Activated B cell treated with CpG ODN at 0.5 μM for 24 hours (primary cell): Measurements from ENCODE around the gene VOPP1. TPM values are rescaled to one million over a fixed set of nuclear protein-coding genes. Genes with fewer than 3 reads are reported as not detected.
A peak's percentile ranks its signal among the peaks of the same experiment; 100 is the strongest.

Experiments
- ATAC-seq: fragments of 200-7000 bp; cut with Tn5 transposase; one replicate; pipeline ENCODE4 v1.10.0; 2021; ENCODE audit warnings: low read depth, mild to moderate bottlenecking, moderate library complexity
- CTCF ChIA-PET: fragments of 350-600 bp; sonication (Branson Sonifier 250); formaldehyde crosslinking; loops from one replicate; lab custom pipeline; 2021; ENCODE audit warnings: antibody characterized with exemption; lab: Charles Lee
- POLR2A ChIA-PET: fragments of 350-600 bp; sonication (Branson Sonifier 250); formaldehyde crosslinking; loops from one replicate; lab custom pipeline; 2021; ENCODE audit warnings: antibody characterized with exemption; lab: Charles Lee
- DNase-seq: peaks from one replicate; pipeline ENCODE4 v3.0.0; 2022
- H3K27ac Mint-ChIP-seq: one replicate; pipeline ENCODE4 v1.8.0; 2020; ENCODE audit warnings: mixed read lengths
- H3K27me3 Mint-ChIP-seq: one replicate; pipeline ENCODE4 v1.8.0; 2021; ENCODE audit warnings: mixed read lengths
- H3K36me3 Mint-ChIP-seq: one replicate; pipeline ENCODE4 v1.8.0; 2021; ENCODE audit warnings: low read depth, mixed read lengths
- H3K4me1 Mint-ChIP-seq: one replicate; pipeline ENCODE4 v1.8.0; 2021; ENCODE audit warnings: mixed read lengths
- H3K4me3 Mint-ChIP-seq: one replicate; pipeline ENCODE4 v1.8.0; 2020; ENCODE audit warnings: mild to moderate bottlenecking, mixed read lengths
- H3K9me3 Mint-ChIP-seq: one replicate; pipeline ENCODE4 v1.8.0; 2020; ENCODE audit warnings: mixed read lengths
- intact Hi-C: fragments of 100-400 bp; cut with micrococcal nuclease; formaldehyde crosslinking; loops from one replicate; pipeline ENCODE4 v1.15.1; 2024
- total RNA-seq: library from RNA; stranded (reverse); gene quantifications from 2 replicates; pipeline ENCODE4 v1.2.3, GENCODE V29; 2022
- TF ChIP-seq, protein P1 (sequence below): fragments of 200-600 bp; IDR thresholded peaks from one replicate; pipeline ENCODE4 v1.8.0; 2022; ENCODE audit warnings: antibody characterized with exemption, mild to moderate bottlenecking

VOPP1 gene
- total RNA-seq, 1 donor from 2014 or later: 438 TPM

DNA sequence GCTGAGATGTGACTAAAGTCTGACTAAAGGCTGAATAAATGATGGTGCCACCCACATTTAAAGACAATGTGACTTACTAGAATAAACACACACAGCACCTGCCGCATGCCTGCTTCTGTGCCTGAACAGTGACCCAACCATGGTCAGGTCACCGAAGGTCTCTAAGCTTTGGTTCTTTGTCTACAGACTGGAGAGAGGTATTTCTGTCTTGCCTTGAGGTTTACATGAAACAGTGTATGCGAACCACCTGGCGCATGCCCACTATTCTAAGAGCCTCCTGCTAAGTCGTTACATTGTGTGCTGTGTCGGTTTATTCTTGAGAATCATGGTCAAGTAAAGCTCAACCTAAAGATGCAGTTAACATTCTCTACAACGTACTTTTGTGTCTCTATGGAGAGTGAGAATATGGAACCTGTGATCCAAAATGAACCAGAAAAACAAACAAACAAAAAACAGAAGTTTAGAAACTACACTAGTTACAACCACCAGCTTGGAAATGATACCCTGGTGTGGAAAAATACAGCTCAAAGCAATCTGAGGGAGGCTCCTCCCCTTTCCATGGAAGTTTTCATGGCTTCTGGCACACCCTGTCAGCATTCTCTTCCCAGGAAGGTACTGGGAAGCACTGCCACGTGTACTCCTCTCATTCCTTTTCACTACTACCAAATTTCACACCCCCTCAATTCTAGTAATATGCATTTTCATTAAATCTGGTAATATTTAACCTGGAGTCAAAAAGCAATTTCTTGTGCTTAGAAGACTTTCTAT lies 40.0 kb downstream of the VOPP1 start:
- Mint-ChIP-seq H3K36me3 (peaks cover 47% of the 10 kb centered on the region), H3K27me3 (no peaks in the 10 kb centered on the region), H3K27ac (peak overlapping the region; percentile 98), H3K4me1 (peaks cover 95% of the 10 kb centered on the region), H3K9me3 (peaks cover 3% of the 10 kb centered on the region), H3K4me3 (peak overlapping the region; percentile 85)
- ChIA-PET POLR2A (interaction anchor here (1.0 to 22.9 kb wide), 12 partner anchors 9 to 167 kb away, joined by 3 to 651 read pairs (median 16); partner anchors contain the start of genes LANCL2 and VOPP1), CTCF (interaction anchor here (1.3 to 3.0 kb wide), 5 partner anchors 17 to 64 kb away, joined by 3 to 16 read pairs (median 4); no protein-coding TSS in a partner anchor)
- ATAC-seq (no peak), DNase-seq (no peak)
- intact Hi-C loops: loop anchor here (2.0 to 5.0 kb wide), 2 partner anchors 445 to 460 kb away; no protein-coding TSS in a partner anchor
- TF ChIP-seq, protein P1, sequence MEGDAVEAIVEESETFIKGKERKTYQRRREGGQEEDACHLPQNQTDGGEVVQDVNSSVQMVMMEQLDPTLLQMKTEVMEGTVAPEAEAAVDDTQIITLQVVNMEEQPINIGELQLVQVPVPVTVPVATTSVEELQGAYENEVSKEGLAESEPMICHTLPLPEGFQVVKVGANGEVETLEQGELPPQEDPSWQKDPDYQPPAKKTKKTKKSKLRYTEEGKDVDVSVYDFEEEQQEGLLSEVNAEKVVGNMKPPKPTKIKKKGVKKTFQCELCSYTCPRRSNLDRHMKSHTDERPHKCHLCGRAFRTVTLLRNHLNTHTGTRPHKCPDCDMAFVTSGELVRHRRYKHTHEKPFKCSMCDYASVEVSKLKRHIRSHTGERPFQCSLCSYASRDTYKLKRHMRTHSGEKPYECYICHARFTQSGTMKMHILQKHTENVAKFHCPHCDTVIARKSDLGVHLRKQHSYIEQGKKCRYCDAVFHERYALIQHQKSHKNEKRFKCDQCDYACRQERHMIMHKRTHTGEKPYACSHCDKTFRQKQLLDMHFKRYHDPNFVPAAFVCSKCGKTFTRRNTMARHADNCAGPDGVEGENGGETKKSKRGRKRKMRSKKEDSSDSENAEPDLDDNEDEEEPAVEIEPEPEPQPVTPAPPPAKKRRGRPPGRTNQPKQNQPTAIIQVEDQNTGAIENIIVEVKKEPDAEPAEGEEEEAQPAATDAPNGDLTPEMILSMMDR: no peak

DNA sequence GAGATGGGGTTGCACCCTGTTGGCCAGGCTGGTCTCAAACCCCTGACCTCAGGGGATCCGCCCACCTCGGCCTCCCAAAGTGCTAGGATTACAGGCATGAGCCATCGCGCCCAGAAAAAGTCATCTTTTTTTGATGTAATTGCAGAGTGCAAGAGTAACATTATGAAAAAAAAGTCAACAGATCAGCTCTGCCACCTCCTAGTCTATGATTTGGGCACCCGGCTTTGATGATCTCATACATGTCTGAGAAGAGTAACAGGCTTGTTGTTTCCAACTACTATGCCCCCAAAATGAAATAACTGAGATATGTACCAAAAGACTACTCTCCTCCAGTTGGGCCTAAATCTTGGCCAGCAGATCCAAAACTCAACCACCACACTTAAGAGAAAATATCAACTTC lies 40.8 kb downstream of the VOPP1 start:
- ChIA-PET POLR2A (interaction anchor here (1.2 to 22.9 kb wide), 7 partner anchors 10 to 88 kb away, joined by 3 to 651 read pairs (median 90); partner anchors contain the start of gene VOPP1), CTCF (interaction anchor here (1.3 to 1.7 kb wide), 4 partner anchors 16 to 64 kb away, joined by 3 to 5 read pairs (median 4); no protein-coding TSS in a partner anchor)
- DNase-seq (no peak), ATAC-seq (no peak)
- peaks cover 39% of the 10 kb centered on the region for H3K36me3 Mint-ChIP-seq
- peaks cover 95% of the 10 kb centered on the region for H3K4me1 Mint-ChIP-seq
- no peaks in the 10 kb centered on the region for H3K27me3 Mint-ChIP-seq
- peak overlapping the region; percentile 98 for H3K27ac Mint-ChIP-seq
- TF ChIP-seq, protein P1: no peak
- peaks cover 3% of the 10 kb centered on the region for H3K9me3 Mint-ChIP-seq
- intact Hi-C loops: loop anchor here (5.0 kb wide), 1 partner anchor 444 kb away; no protein-coding TSS in a partner anchor
- H3K4me3 Mint-ChIP-seq: peak overlapping the region; percentile 13

DNA sequence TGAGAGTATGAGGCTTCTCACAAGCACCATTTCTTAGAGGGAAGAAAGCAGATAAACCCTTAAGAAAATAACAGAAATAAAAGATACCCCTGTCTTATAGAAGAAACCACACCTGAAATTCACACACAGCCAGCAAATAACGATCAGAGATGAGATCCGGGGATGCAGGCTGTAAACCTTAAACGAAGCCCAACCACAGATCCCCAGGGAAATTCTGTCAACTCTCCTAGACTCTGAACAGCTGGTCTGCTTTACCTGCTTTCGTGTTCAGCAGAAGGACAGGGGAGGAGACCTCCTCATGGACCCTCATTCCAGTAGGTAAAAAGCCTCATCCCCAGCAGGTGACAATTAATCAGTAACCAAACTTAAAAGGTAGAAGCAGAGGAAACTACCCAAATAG lies 45.0 kb downstream of the VOPP1 start:
- POLR2A ChIA-PET: interaction anchor here (1.2 to 4.2 kb wide), 7 partner anchors 8 to 83 kb away, joined by 3 to 24 read pairs (median 6); no protein-coding TSS in a partner anchor
- peaks cover 3% of the 10 kb centered on the region for H3K9me3 Mint-ChIP-seq
- H3K4me3 Mint-ChIP-seq: peak overlapping the region; percentile 74
- CTCF ChIA-PET: no interaction called here
- TF ChIP-seq, protein P1: no peak
- intact Hi-C loops: loop anchor here (2.0 kb wide), 1 partner anchor 17 kb away; no protein-coding TSS in a partner anchor
- ATAC-seq (peak; percentile 29), DNase-seq (no peak)
- peaks cover 53% of the 10 kb centered on the region for H3K36me3 Mint-ChIP-seq
- H3K4me1 Mint-ChIP-seq: peaks cover 91% of the 10 kb centered on the region
- H3K27me3 Mint-ChIP-seq: no peaks in the 10 kb centered on the region
- peak overlapping the region; percentile 92 for H3K27ac Mint-ChIP-seq

- peak overlapping the region; percentile 92 for H3K27ac Mint-ChIP-seq
- H3K9me3 Mint-ChIP-seq: peaks cover 3% of the 10 kb centered on the region
- ChIA-PET POLR2A (interaction anchor here (0.9 to 4.2 kb wide), 7 partner anchors 8 to 161 kb away, joined by 3 to 24 read pairs (median 6); no protein-coding TSS in a partner anchor), CTCF (no interaction called here)
- TF ChIP-seq, protein P1: no peak
- intact Hi-C loops: loop anchor here (1.0 to 2.0 kb wide), 3 partner anchors 8 to 16 kb away; no protein-coding TSS in a partner anchor
- no peak for DNase-seq
- H3K4me1 Mint-ChIP-seq: peaks cover 91% of the 10 kb centered on the region
- peaks cover 50% of the 10 kb centered on the region for H3K36me3 Mint-ChIP-seq
- ATAC-seq: peak; percentile 91
- no peaks in the 10 kb centered on the region for H3K27me3 Mint-ChIP-seq
- H3K4me3 Mint-ChIP-seq: peak overlapping the region; percentile 74
Measured at GRCh38 chr7:55526770-55527169, 45.5 kb downstream of the VOPP1 start.
